Measurements from ENCODE around the gene NEDD8.
A peak's percentile ranks its signal among the peaks of the same experiment; 100 is the strongest.

The NEDD8 gene

DNA sequence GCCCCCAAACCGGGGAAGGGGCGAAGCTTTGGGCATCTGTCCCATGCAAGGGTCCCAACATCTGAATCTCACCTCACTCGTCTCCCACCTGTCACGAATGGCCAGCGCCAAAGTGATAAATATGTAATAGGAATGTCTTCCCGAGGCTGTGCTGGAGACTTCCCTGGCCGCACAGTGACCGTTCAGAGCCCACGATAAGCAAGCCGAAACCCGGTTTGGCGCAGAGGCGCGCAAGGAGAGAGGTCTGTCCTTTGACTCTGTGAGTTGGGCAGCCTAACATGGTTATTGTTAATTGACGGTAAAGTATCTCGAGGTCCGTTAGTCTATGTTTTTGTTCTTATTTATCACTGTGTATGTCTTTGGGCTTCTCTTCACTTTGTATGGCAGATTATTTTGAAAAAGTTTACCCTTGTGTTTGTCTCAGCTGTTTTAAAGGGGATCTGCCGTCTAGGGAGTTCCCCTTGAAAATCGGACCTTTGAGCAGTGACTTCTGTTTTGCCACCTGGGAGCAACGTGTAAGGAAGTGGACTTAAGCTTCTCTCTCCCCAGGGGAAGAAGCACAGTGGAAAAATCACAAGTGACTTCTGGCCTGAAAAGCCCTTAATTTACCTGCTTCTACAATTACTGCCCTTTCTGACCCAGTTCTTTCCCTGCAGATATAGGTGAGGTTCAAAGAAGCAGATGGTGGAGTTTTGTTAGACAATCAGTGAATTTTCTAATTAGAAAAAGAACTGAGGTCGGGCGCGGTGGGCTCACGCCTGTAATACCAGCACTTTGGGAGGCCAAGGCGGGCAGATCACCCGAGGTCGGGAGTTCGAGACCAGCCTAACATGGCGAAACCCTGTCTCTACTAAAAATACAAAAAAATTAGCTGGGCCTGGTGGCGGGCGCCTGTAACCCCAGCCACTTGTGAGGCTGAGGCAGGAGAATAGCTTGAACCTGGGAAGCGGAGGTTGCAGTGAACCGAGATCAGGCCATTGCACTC, 35.8 kb downstream of the NEDD8 start:
- DNase-seq (ENCODE audit: low spot score) = peak; percentile 53

GRCh38 chr14:24195186-24196070, 36.7 kb downstream of the NEDD8 start, which contains the start of gene TM9SF1:
Gene TM9SF1, minus strand, starts transcription at chr14:24195441. Its CDS starts 422 bp downstream, at chr14:24195019.
- DNase-seq (ENCODE audit: low spot score) = peak; percentile 90

- DNase-seq (ENCODE audit: low spot score) = no peak
Measured at GRCh38 chr14:24194873-24195185, 37.3 kb downstream of the NEDD8 start.

DNA sequence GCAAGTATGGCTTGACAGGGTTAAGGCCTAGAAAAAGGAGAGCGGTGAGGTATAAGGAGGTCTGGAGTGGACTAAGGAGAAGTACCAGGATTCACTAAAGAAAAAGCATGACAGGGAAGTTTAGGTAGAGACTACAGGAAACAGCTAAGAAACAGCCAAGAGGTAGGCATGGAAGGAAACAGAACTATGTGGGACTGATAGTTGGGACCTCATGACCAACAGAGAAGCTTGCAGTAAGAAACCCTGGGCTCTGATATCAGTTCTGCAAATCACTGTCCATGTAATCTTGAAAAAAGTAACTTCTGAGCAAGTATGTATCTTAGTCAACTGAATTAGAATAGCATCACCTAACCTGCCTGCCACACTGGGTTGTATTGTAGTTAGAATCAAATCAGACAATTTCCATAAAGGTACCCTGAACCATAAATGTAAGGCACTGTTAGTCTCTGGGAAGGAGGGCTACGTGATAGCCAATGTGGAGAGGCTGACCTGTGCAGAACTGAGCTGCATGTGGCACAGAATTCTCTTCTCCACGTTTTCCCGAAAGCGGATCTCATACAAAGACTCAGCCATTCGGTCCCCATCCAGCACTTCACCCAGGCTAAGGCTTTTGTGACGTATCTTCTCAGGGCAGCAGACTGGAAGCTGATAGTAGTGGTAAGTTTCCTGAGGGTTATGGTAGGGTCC, 37.8 kb downstream of the NEDD8 start:
- DNase-seq (ENCODE audit: low spot score) = no peak

- no peak for DNase-seq (ENCODE audit: low spot score)
Measured at GRCh38 chr14:24192933-24193332, 39.2 kb downstream of the NEDD8 start.

DNA sequence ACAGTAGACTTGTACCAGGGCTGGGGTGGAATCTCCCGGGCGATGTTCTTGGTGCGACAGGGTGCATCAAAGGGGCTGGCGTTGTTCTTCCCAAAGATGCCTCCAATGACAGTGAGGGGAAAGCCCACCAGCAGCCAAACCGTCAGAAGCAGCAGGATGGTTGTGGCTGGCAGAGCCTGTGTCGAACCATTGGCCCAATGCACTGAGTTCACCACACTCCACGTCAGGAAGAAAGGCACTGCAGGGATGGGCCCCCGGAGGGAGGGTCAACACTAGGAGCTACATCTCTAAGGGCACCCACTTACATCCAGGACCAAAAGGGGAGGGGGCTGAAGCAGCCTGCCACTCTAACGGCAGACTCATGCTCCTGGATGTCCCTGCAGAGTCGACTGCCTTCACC, 41.8 kb downstream of the NEDD8 start:
- no peak for DNase-seq (ENCODE audit: low spot score)

- DNase-seq (ENCODE audit: low spot score) = no peak
Measured at GRCh38 chr14:24189460-24189859, 42.7 kb downstream of the NEDD8 start.

DNA sequence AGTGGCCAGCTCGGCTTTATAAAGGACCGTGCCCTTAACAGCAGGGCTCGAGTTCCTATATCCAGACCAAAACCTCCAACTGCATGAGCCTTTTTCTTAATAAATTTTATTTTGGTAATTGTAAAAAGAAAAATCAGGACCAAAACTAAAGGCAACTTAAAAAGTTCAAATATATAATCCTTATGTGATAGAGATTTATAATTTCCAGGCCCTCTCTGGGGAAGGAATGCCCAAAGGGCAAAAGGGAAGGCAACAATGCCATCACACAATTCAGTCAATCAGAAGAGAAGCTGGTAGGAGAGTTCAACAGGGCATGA, 43.1 kb downstream of the NEDD8 start:
- DNase-seq (ENCODE audit: low spot score) = no peak

GRCh38 chr14:24188251-24189058, 43.7 kb downstream of the NEDD8 start, which contains the start of gene IPO4:
Gene IPO4, minus strand, starts transcription at chr14:24188816. Its CDS starts 29 bp downstream, at chr14:24188787.
- peak; percentile 99 for DNase-seq (ENCODE audit: low spot score)

DNA sequence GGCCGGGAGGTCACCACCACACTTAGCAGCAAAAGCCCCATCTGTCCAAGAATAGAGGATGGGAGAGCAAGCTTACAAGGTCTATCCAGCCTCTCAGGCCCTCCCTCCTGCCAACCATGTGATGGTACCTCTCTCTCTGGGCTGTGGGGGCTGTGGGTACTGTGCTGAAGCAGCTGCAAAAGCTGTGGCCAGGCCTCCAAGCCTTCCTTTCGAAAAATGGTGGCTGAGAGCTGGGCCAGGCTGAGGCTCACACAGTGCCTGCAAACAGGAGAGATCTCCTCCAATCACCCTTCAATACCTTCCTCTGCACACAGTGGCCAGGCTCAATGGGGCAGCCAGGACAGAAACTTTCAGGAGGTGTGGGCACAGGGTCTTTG, 44.6 kb downstream of the NEDD8 start:
- DNase-seq (ENCODE audit: low spot score) = no peak

- DNase-seq (ENCODE audit: low spot score) = no peak
Measured at GRCh38 chr14:24186831-24187538, 45.2 kb downstream of the NEDD8 start.

- no peak for DNase-seq (ENCODE audit: low spot score)
Measured at GRCh38 chr14:24185741-24186140, 46.4 kb downstream of the NEDD8 start.

DNA sequence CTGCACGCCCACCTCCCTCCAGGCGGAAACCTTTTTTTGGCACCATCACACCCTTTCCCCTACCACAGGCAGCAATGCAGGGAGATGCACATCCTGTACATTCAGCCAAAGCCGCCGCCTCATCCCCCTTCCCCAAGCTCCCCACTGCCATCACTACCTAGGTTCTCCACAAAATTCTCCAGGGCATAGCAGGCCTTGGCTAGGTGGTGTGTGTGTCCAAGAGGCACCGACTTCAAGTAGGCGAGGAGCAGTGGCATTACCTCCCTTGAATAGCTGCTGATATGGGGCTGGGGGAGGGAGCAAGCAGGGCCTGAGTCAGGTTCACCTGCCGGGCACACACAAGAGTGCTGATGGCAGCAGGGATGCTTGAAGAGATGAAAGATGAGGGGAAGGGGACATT, 47.1 kb downstream of the NEDD8 start:
- DNase-seq (ENCODE audit: low spot score) = no peak

DNA sequence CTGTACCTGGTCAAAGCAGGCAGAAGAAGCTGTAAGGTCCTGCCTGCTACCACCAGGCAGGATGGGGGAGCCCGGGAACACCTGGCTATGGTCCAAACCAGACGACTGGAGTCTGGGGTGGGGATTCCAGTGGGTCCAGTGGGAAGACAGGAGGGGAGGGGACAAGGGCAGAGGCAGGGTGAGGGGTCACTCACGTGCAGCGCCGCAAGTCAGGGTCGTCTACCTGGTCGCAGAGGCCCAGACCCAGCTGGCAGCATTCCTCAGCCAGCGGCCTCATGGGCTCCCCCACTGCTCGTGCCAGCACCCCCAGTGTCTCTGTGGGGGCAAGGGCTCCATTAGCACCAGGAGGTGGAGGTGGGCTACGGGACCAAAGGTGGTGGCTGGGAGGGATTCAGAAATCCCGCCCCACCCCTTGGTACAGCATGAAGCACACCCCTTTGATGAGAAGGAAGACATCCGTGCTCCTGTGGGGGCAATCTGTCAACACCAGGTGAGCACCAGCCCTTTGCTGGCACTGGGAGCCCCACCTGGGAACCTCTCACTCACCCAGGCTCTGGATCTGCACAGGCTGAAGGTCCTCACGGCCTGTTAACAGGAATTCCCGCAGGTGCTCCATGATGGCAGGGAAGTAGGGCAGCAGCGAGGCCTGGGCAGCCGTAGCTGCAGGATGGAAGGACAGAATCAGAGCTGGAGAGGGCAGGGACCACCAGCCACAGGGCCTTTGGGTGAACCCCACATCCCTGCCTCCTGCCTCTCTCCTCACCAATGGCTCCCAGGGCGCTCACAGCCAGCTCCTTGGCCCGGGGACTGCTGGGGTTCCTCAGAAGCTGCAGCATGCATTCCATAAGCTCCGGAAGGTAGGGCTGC, 47.8 kb downstream of the NEDD8 start:
- no peak for DNase-seq (ENCODE audit: low spot score)

- DNase-seq (ENCODE audit: low spot score) = no peak
Measured at GRCh38 chr14:24183014-24183481, 49.1 kb downstream of the NEDD8 start.

- no peak for DNase-seq (ENCODE audit: low spot score)
Measured at GRCh38 chr14:24182110-24182882, 49.9 kb downstream of the NEDD8 start.

DNA sequence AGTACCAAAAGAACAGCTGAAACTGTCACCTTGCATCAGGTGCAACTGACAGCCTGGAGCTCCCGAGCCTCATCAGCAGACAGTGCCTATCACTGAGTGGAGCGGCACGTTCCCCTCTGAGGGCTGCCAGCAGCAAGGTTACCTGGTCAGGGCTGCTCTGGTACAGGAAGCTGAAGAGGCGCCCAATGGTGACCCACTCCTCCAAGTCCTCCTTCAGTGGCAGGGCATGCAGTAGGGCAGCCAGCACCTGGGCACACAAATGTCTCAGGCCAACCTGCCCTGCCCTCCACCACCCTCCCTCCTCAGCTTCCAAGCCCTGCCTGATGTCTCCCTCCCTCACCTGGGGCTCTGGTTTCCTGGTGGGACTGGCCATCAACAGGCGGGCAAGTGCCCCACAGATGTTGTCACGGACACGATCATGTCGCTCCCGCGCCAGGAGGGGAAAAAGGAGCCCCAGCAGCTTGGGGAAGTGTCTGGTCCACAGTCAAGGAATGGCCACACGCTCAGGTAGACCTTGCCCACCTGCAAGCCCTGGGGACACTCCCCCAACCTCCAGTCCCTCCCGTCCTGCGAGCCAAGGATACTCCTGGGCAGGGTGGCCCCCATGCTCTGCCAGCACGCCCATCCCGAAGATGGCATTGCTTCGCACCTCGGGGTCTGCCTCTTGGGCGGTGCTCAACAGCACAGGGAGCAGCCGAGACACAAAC, 50.6 kb downstream of the NEDD8 start:
- no peak for DNase-seq (ENCODE audit: low spot score)

All from RKO (cell line).